Loucy (cell line): Measurements from ENCODE around the gene NOL12.

ENCODE experiments used
- CTCF ChIP-seq: fragments of 200-600 bp; sonication (generic); conservative IDR thresholded peaks from 2 replicates; pipeline ENCODE4 v1.5.1; 2014; ENCODE audit warnings: mild to moderate bottlenecking, antibody characterized with exemption, low read length
- EZH2phosphoT487 ChIP-seq: fragments of 200-600 bp; IDR thresholded peaks from 2 replicates; pipeline ENCODE4 v1.6.1; 2018; ENCODE audit warnings: antibody characterized with exemption, mild to moderate bottlenecking, moderate library complexity, borderline replicate concordance

GRCh38 chr22:37739035-37739434, 52.9 kb downstream of the NOL12 start:
- TF ChIP-seq CTCF = no peak
- no peak for TF ChIP-seq EZH2phosphoT487
